Glutamatergic neuron (in vitro differentiated cells): ENCODE data around the gene TRRAP. TPM values are rescaled to one million over a fixed set of nuclear protein-coding genes. Genes with fewer than 3 reads are reported as not detected.

Experiments
- DNase-seq: peaks from one replicate; pipeline ENCODE4 v3.0.0; 2022
- H3K27ac Mint-ChIP-seq: one replicate; pipeline ENCODE4 v1.8.0; 2020; ENCODE audit warnings: mild to moderate bottlenecking, mixed read lengths, inconsistent platforms; ENCODE audit not compliant: unreplicated experiment
- H3K27me3 Mint-ChIP-seq: one replicate; pipeline ENCODE4 v1.8.0; 2020; ENCODE audit warnings: mild to moderate bottlenecking, moderate library complexity, mixed read lengths, inconsistent platforms; ENCODE audit not compliant: unreplicated experiment
- H3K36me3 Mint-ChIP-seq: one replicate; pipeline ENCODE4 v1.8.0; 2020; ENCODE audit warnings: mild to moderate bottlenecking, mixed read lengths, inconsistent platforms; ENCODE audit not compliant: unreplicated experiment
- H3K4me1 Mint-ChIP-seq: one replicate; pipeline ENCODE4 v1.8.0; 2020; ENCODE audit warnings: mild to moderate bottlenecking, low read depth, mixed read lengths, inconsistent platforms; ENCODE audit not compliant: unreplicated experiment
- H3K4me3 Mint-ChIP-seq: one replicate; pipeline ENCODE4 v1.8.0; 2020; ENCODE audit warnings: mild to moderate bottlenecking, mixed read lengths, inconsistent platforms; ENCODE audit not compliant: unreplicated experiment
- H3K9me3 Mint-ChIP-seq: one replicate; pipeline ENCODE4 v1.8.0; 2020; ENCODE audit warnings: mild to moderate bottlenecking, moderate library complexity, mixed read lengths, inconsistent platforms; ENCODE audit not compliant: unreplicated experiment
- total RNA-seq: library from RNA; stranded (reverse); fragmentation: NEBNext Ultra II Directional; extraction: Animal tissue kit (Norgen Biotek cat#: 25700); gene quantifications from one replicate; pipeline ENCODE4 v1.2.1, GENCODE V29; 2021; ENCODE audit not compliant: unreplicated experiment
- TF ChIP-seq, protein P1 (sequence below): fragments of 200-600 bp; sonication (generic); IDR thresholded peaks from one replicate; pipeline ENCODE4 v1.5.0; 2021; ENCODE audit not compliant: partially characterized antibody, unreplicated experiment

TRRAP gene
- total RNA-seq, 1 donor from 2014 or later = 68.7 TPM

DNA sequence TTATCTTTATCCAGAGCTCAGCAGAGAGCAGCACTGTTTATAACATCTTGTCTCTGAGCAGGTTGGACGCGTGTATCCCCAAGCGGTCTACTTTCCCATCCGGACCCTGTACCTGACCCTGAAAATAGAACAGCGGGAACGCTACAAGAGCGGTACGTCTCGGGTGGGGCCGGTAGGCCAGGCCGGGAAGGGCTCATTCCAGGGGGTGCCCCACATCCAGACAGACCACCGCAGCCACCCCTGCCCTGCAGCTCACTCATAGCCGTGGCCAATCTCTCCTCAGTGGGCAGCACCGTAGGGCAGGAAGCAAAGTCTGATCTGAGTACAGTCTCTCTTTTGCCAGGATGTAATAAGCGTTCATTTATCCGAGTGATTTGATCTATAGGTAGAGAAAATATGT, 113.7 kb downstream of the TRRAP start:
- Mint-ChIP-seq H3K9me3 (no peaks in the 10 kb centered on the region), H3K36me3 (peaks cover 4% of the 10 kb centered on the region)

DNA sequence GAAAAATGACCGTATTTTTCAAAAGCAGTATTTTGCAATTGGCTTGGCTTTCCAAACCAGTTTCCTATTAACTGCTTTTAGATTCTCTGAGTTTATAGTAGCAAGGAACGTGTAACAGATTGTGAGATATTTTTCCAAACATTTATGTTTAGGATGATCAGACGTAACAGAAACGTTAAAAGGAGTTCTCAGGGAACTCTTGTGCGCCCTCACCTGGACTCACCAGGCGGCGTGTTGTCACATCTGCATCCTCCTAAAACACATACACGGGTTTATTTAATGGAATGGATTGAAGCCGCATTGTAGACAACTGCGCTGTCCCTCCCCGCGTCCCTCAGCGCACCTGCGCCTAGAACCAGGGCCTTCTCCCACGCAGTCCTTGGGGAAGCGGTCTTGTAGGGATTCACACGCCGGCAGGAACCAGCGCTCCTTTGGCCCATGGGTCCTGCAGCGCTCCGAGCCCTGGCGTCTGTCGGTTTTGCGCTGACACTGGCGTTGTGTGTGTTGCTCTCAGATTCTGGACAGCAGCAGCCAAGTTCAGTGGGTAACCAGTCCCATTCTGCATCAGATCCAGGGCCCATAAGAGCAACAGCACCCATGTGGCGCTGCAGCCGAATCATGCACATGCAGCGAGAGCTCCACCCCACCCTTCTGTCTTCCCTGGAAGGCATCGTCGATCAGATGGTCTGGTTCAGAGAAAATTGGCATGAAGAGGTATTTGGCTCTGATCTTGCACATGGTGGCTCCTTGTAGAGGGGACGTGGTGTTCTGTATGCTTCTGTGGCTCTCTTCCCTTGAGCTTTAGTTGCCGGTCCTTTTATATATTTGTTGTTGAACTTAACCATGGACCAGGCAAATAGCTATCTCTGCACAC, 114.9 kb downstream of the TRRAP start:
- no peak overlapping the region for H3K4me3 Mint-ChIP-seq
- no peaks in the 10 kb centered on the region for H3K36me3 Mint-ChIP-seq
- no peaks in the 10 kb centered on the region for H3K9me3 Mint-ChIP-seq
- H3K27ac Mint-ChIP-seq = no peak overlapping the region
- no peaks in the 10 kb centered on the region for H3K4me1 Mint-ChIP-seq
- TF ChIP-seq, protein P1, sequence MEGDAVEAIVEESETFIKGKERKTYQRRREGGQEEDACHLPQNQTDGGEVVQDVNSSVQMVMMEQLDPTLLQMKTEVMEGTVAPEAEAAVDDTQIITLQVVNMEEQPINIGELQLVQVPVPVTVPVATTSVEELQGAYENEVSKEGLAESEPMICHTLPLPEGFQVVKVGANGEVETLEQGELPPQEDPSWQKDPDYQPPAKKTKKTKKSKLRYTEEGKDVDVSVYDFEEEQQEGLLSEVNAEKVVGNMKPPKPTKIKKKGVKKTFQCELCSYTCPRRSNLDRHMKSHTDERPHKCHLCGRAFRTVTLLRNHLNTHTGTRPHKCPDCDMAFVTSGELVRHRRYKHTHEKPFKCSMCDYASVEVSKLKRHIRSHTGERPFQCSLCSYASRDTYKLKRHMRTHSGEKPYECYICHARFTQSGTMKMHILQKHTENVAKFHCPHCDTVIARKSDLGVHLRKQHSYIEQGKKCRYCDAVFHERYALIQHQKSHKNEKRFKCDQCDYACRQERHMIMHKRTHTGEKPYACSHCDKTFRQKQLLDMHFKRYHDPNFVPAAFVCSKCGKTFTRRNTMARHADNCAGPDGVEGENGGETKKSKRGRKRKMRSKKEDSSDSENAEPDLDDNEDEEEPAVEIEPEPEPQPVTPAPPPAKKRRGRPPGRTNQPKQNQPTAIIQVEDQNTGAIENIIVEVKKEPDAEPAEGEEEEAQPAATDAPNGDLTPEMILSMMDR = no peak
- peaks cover 2% of the 10 kb centered on the region for H3K27me3 Mint-ChIP-seq
- no peak for DNase-seq

More for the DNA sequence above, 113.7 kb downstream of the TRRAP start:
- no peaks in the 10 kb centered on the region for H3K4me1 Mint-ChIP-seq
- peaks cover 4% of the 10 kb centered on the region for H3K27me3 Mint-ChIP-seq
- no peak overlapping the region for H3K27ac Mint-ChIP-seq
- no peak overlapping the region for H3K4me3 Mint-ChIP-seq
- DNase-seq = no peak
- TF ChIP-seq, protein P1 = no peak

DNA sequence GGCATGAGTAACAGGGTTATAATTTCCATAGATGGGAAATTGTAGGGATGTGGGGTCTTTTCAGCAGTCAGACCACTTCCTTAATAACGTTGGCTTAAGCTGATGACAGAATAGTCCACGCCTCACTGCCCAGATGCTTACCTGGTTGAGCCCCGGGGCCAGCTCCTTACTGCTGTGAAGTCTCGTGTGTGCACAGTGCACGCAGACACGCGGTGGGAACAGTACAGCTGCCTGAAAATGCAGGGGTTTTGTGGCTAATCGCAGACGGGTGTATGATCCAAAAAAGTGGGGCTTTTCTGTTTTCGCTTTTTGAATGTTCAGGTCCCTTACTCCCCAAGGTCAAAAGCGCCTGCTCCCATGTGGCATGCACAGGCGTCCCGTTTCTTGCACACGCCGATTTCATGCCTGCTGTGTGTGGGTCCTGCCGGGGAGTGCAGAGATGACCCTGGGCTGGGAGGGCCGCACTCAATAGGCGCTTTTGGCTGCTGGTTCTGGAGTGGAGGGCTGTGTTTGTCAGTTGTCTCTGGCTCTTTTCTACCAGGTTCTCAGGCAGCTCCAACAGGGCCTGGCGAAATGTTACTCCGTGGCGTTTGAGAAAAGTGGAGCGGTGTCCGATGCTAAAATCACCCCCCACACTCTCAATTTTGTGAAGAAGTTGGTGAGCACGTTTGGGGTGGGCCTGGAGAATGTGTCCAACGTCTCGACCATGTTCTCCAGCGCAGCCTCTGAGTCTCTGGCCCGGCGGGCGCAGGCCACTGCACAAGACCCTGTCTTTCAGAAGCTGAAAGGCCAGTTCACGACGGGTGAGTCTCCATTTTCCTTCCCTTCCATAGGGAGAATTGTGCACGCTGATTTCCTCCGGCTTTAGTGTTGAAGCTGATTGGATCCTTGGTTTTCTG, 116.0 kb downstream of the TRRAP start:
- Mint-ChIP-seq H3K27ac (no peak overlapping the region), H3K9me3 (no peaks in the 10 kb centered on the region), H3K27me3 (peaks cover 2% of the 10 kb centered on the region), H3K4me3 (no peak overlapping the region), H3K36me3 (no peaks in the 10 kb centered on the region), H3K4me1 (no peaks in the 10 kb centered on the region)
- TF ChIP-seq, protein P1 = no peak
- no peak for DNase-seq

DNA sequence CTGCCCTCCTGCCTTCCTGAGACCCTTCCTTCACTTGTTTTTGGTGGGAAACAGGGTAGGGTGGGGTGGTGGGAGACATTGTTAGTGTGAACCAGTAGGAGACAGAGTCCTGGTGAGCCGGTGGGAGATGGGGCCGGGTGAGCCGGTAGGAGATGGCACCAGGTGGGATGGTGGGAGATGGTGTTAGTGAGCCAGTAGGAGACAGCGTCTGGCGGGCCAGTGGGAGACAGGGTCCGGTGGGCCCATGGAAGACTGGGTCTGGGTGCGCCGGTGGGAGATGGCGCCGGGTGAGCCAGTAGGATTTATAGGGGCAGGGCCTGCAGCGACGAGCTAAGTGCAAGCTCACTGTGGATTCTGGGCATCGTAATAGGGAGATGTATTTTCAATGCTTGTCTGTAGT, 116.8 kb downstream of the TRRAP start:
- no peak overlapping the region for H3K27ac Mint-ChIP-seq
- H3K36me3 Mint-ChIP-seq = no peaks in the 10 kb centered on the region
- TF ChIP-seq, protein P1 = no peak
- H3K4me1 Mint-ChIP-seq = no peaks in the 10 kb centered on the region
- no peak for DNase-seq
- no peak overlapping the region for H3K4me3 Mint-ChIP-seq
- H3K9me3 Mint-ChIP-seq = no peaks in the 10 kb centered on the region
- peaks cover 2% of the 10 kb centered on the region for H3K27me3 Mint-ChIP-seq
